ENCODE data around the gene FGF19.

GRCh38 chr11:69666752-69667536 is 36.9 kb downstream of the FGF19 start:
- TF ChIP-seq, protein P1, sequence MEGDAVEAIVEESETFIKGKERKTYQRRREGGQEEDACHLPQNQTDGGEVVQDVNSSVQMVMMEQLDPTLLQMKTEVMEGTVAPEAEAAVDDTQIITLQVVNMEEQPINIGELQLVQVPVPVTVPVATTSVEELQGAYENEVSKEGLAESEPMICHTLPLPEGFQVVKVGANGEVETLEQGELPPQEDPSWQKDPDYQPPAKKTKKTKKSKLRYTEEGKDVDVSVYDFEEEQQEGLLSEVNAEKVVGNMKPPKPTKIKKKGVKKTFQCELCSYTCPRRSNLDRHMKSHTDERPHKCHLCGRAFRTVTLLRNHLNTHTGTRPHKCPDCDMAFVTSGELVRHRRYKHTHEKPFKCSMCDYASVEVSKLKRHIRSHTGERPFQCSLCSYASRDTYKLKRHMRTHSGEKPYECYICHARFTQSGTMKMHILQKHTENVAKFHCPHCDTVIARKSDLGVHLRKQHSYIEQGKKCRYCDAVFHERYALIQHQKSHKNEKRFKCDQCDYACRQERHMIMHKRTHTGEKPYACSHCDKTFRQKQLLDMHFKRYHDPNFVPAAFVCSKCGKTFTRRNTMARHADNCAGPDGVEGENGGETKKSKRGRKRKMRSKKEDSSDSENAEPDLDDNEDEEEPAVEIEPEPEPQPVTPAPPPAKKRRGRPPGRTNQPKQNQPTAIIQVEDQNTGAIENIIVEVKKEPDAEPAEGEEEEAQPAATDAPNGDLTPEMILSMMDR (IDR thresholded peaks at IDR 0.05) = no peak
- no peak for TF ChIP-seq POLR2A (IDR thresholded peaks at IDR 0.05)
- TF ChIP-seq POLR2AphosphoS5 (IDR thresholded peaks at IDR 0.05) = no peak

All from breast epithelium (tissue), 3 donors.